ENCODE data around the gene HSPB7.

DNA sequence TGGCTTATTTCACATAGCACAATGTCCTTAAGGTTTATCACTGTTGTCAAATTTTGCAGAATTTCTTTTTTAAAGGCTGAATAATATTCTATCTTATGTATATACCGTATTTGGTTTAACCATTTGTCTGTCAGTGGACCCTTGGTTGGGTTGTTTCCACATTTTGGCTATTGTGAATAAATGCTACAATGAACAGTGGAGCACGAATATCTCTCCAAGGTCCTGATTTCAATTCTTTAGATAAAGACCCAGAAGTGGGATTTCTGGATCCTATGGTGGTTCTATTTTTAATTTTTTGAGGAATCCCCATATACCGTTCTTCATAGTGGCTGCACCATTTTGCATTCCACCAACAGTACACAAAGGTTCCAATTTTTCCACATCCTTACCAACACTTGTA lies 36.2 kb downstream of the HSPB7 start:
- TF ChIP-seq YY1 (IDR thresholded peaks at IDR 0.05; ENCODE audit: insufficient read depth, insufficient read length) = no peak
- no peak for TF ChIP-seq ZNF274 (IDR thresholded peaks at IDR 0.05; ENCODE audit: low read depth, low read length)
